ENCODE measurements around the gene RPL38. TPM values are rescaled to one million over a fixed set of nuclear protein-coding genes. Genes with fewer than 3 reads are reported as not detected.
A peak's percentile ranks its signal among the peaks of the same experiment; 100 is the strongest.

Gene RPL38
- total RNA-seq, 1 donor from 2014 or later = 919 TPM

- Histone ChIP-seq H3K9ac (ENCODE audit: low read length) (no peak overlapping the region), H4K20me1 (ENCODE audit: insufficient read depth, low read length) (peaks cover 32% of the 10 kb centered on the region), H3K27ac (ENCODE audit: low read depth, low read length) (no peak overlapping the region), H3K36me3 (ENCODE audit: insufficient read depth, low read length) (peaks cover 20% of the 10 kb centered on the region), H3K9me3 (ENCODE audit: insufficient read depth, low read depth, low read length) (no peaks in the 10 kb centered on the region), H3K4me2 (ENCODE audit: low read length) (no peak overlapping the region), H2AFZ (ENCODE audit: low read depth, low read length) (no peak overlapping the region), H3K27me3 (ENCODE audit: insufficient read depth, low read length) (peaks cover 25% of the 10 kb centered on the region), H3K4me3 (ENCODE audit: insufficient read depth, low read depth, low read length) (no peak overlapping the region), H3K79me2 (ENCODE audit: insufficient read depth, low read length) (peaks cover 36% of the 10 kb centered on the region), H3K4me1 (ENCODE audit: insufficient read depth, low read length) (peaks cover 22% of the 10 kb centered on the region)
- TF ChIP-seq, protein P1, sequence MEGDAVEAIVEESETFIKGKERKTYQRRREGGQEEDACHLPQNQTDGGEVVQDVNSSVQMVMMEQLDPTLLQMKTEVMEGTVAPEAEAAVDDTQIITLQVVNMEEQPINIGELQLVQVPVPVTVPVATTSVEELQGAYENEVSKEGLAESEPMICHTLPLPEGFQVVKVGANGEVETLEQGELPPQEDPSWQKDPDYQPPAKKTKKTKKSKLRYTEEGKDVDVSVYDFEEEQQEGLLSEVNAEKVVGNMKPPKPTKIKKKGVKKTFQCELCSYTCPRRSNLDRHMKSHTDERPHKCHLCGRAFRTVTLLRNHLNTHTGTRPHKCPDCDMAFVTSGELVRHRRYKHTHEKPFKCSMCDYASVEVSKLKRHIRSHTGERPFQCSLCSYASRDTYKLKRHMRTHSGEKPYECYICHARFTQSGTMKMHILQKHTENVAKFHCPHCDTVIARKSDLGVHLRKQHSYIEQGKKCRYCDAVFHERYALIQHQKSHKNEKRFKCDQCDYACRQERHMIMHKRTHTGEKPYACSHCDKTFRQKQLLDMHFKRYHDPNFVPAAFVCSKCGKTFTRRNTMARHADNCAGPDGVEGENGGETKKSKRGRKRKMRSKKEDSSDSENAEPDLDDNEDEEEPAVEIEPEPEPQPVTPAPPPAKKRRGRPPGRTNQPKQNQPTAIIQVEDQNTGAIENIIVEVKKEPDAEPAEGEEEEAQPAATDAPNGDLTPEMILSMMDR (IDR thresholded peaks at IDR 0.05; ENCODE audit: insufficient read depth, low read depth, low read length) = no peak
- no peak for TF ChIP-seq EZH2 (IDR thresholded peaks at IDR 0.05; ENCODE audit: insufficient read depth, low read length)
- Mint-ChIP-seq H3K4me3 (ENCODE audit: unreplicated experiment) (no peak overlapping the region), H3K27ac (ENCODE audit: unreplicated experiment) (no peak overlapping the region), H3K27me3 (ENCODE audit: low read depth, unreplicated experiment) (peaks cover 22% of the 10 kb centered on the region), H3K9me3 (ENCODE audit: unreplicated experiment) (no peaks in the 10 kb centered on the region), H3K4me1 (ENCODE audit: low read depth, unreplicated experiment) (peaks cover 13% of the 10 kb centered on the region), H3K36me3 (ENCODE audit: low read depth, unreplicated experiment) (peaks cover 17% of the 10 kb centered on the region)
- FAIRE-seq (no peak), DNase-seq (ENCODE audit: low read depth) (no peak)
Observed at GRCh38 chr17:74201948-74202347, 1.5 kb upstream of the RPL38 start.

DNA sequence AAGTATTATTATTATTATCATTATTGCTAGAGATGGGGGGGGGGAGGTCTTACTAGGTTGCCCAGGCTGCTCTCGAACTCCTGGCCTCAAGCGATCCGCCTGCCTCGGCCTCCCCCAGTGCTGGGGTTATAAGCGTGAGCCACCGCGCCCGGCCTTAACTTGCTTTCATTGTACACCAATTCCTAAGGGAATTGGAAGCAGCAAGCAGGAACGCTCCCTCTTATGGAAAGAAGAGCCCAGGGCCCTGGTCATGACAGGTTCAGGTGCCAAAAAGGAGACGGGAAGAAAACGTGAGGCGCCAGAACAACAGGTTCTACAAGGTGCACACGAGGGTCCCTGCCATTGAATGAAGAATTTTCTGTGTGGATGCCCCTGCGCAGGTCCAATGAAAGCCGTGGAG, 540 bp upstream of the RPL38 start:
- Mint-ChIP-seq H3K36me3 (ENCODE audit: low read depth, unreplicated experiment) (peaks cover 20% of the 10 kb centered on the region), H3K27ac (ENCODE audit: unreplicated experiment) (peak overlapping the region; percentile 99), H3K4me3 (ENCODE audit: unreplicated experiment) (peak overlapping the region; percentile 100), H3K4me1 (ENCODE audit: low read depth, unreplicated experiment) (peaks cover 18% of the 10 kb centered on the region), H3K9me3 (ENCODE audit: unreplicated experiment) (no peaks in the 10 kb centered on the region), H3K27me3 (ENCODE audit: low read depth, unreplicated experiment) (peaks cover 12% of the 10 kb centered on the region)
- H3K9ac ChIP-seq (ENCODE audit: low read length) = peak overlapping the region; percentile 100
- H3K9me3 ChIP-seq (ENCODE audit: insufficient read depth, low read depth, low read length) = no peaks in the 10 kb centered on the region
- peaks cover 26% of the 10 kb centered on the region for H3K4me1 ChIP-seq (ENCODE audit: insufficient read depth, low read length)
- DNase-seq (ENCODE audit: low read depth) (no peak), FAIRE-seq (no peak)
- peaks cover 42% of the 10 kb centered on the region for H4K20me1 ChIP-seq (ENCODE audit: insufficient read depth, low read length)
- TF ChIP-seq EZH2 (IDR thresholded peaks at IDR 0.05; ENCODE audit: insufficient read depth, low read length) = no peak
- TF ChIP-seq, protein P1 (IDR thresholded peaks at IDR 0.05; ENCODE audit: insufficient read depth, low read depth, low read length) = no peak
- H3K4me2 ChIP-seq (ENCODE audit: low read length) = peak overlapping the region; percentile 86
- no peak overlapping the region for H3K4me3 ChIP-seq (ENCODE audit: insufficient read depth, low read depth, low read length)
- peaks cover 20% of the 10 kb centered on the region for H3K27me3 ChIP-seq (ENCODE audit: insufficient read depth, low read length)
- H2AFZ ChIP-seq (ENCODE audit: low read depth, low read length) = peak overlapping the region; percentile 39
- peaks cover 28% of the 10 kb centered on the region for H3K36me3 ChIP-seq (ENCODE audit: insufficient read depth, low read length)
- peaks cover 45% of the 10 kb centered on the region for H3K79me2 ChIP-seq (ENCODE audit: insufficient read depth, low read length)
- no peak overlapping the region for H3K27ac ChIP-seq (ENCODE audit: low read depth, low read length)

DNA sequence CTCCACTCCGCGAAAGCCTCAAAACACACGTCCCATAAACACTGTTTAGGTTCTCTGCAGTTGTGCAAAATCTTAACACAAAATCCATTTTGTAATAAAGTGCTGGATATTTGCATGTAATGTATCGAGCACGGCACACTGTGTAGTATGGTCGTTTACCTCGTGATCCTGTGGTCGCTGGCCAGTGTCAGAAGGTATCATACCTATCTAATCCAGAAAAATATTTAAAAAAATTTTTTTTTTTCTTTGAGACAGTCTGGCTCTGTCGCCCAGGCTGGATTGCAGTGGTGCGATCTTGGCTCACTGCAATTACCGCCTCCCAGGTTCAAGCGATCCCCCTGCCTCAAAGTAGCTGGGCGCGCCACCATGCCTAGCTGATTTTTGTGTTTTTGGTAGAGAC, 996 bp downstream of the RPL38 start:
- peak overlapping the region; percentile 86 for H3K4me2 ChIP-seq (ENCODE audit: low read length)
- H3K27me3 Mint-ChIP-seq (ENCODE audit: low read depth, unreplicated experiment) = peaks cover 7% of the 10 kb centered on the region
- peak overlapping the region; percentile 100 for H3K4me3 Mint-ChIP-seq (ENCODE audit: unreplicated experiment)
- H3K27me3 ChIP-seq (ENCODE audit: insufficient read depth, low read length) = peaks cover 18% of the 10 kb centered on the region
- H3K9me3 ChIP-seq (ENCODE audit: insufficient read depth, low read depth, low read length) = no peaks in the 10 kb centered on the region
- no peak overlapping the region for H2AFZ ChIP-seq (ENCODE audit: low read depth, low read length)
- peaks cover 57% of the 10 kb centered on the region for H4K20me1 ChIP-seq (ENCODE audit: insufficient read depth, low read length)
- peaks cover 41% of the 10 kb centered on the region for H3K36me3 ChIP-seq (ENCODE audit: insufficient read depth, low read length)
- peaks cover 57% of the 10 kb centered on the region for H3K79me2 ChIP-seq (ENCODE audit: insufficient read depth, low read length)
- FAIRE-seq = no peak
- peaks cover 26% of the 10 kb centered on the region for H3K4me1 ChIP-seq (ENCODE audit: insufficient read depth, low read length)
- peak overlapping the region; percentile 98 for H3K4me3 ChIP-seq (ENCODE audit: insufficient read depth, low read depth, low read length)
- no peaks in the 10 kb centered on the region for H3K9me3 Mint-ChIP-seq (ENCODE audit: unreplicated experiment)
- peak overlapping the region; percentile 100 for H3K9ac ChIP-seq (ENCODE audit: low read length)
- H3K4me1 Mint-ChIP-seq (ENCODE audit: low read depth, unreplicated experiment) = peaks cover 30% of the 10 kb centered on the region
- TF ChIP-seq, protein P1 (IDR thresholded peaks at IDR 0.05; ENCODE audit: insufficient read depth, low read depth, low read length) = no peak
- TF ChIP-seq EZH2 (IDR thresholded peaks at IDR 0.05; ENCODE audit: insufficient read depth, low read length) = no peak
- peak overlapping the region; percentile 92 for H3K27ac Mint-ChIP-seq (ENCODE audit: unreplicated experiment)
- DNase-seq (ENCODE audit: low read depth) = no peak
- H3K27ac ChIP-seq (ENCODE audit: low read depth, low read length) = peak overlapping the region; percentile 89
- peaks cover 24% of the 10 kb centered on the region for H3K36me3 Mint-ChIP-seq (ENCODE audit: low read depth, unreplicated experiment)
